Stimulated activated CD4-positive, alpha-beta T cell treated with anti-CD3 and anti-CD28 coated beads, Interleukin-15, amount 100 ng/mL, for 24 hours (primary cell): Measurements from ENCODE around the gene IGFLR1.
A peak's percentile ranks its signal among the peaks of the same experiment; 100 is the strongest.

Source experiments
- DNase-seq: peaks from one replicate; pipeline ENCODE4 v3.0.0-alpha.2; 2020

IGFLR1 gene

GRCh38 chr19:35755550-35756376, 13.5 kb upstream of the IGFLR1 start:
- peak; percentile 67 for DNase-seq

- DNase-seq, result no peak
Measured at GRCh38 chr19:35755131-35755549, 12.9 kb upstream of the IGFLR1 start.

DNA sequence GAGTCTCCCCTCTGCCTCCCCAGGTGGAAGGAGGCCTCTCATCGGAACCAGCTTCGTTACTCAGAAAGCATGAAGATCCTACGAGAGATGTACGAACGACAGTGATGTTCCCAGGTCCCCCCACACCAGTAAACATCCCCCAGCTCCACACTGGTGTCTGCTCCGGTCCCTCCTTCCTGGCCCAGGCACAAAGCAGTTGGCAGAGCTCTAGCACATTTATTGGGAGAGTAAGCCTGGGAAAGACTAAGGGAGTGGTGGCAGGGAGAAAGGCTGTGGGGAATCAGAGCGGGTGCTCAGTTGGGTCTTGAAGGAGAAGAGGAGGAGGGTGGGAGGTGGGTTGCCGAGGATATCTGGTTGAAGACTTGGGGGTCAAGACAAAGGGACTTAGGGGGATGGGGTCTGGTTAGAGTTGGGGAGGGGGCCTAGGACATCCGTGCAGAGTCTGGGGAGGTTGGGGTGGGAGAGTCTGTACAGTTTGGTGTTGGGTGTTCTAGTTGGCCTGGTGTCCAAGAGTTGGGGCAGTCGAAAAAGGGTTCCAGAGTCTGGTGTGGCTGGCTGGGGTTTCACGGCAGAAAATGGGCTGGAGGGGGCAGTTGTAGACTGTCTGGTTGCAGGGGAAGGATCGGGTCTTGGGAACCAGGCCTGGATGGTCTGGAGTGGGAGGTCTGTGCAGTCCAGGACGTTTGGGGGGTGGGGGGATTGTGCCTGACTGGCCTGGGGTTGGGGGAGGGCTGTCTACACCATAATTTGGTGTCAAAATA, 12.3 kb upstream of the IGFLR1 start:
- DNase-seq, result no peak

- no peak for DNase-seq
Measured at GRCh38 chr19:35753634-35754369, 11.6 kb upstream of the IGFLR1 start.

GRCh38 chr19:35752746-35753350, 10.6 kb upstream of the IGFLR1 start:
- DNase-seq, result no peak

DNA sequence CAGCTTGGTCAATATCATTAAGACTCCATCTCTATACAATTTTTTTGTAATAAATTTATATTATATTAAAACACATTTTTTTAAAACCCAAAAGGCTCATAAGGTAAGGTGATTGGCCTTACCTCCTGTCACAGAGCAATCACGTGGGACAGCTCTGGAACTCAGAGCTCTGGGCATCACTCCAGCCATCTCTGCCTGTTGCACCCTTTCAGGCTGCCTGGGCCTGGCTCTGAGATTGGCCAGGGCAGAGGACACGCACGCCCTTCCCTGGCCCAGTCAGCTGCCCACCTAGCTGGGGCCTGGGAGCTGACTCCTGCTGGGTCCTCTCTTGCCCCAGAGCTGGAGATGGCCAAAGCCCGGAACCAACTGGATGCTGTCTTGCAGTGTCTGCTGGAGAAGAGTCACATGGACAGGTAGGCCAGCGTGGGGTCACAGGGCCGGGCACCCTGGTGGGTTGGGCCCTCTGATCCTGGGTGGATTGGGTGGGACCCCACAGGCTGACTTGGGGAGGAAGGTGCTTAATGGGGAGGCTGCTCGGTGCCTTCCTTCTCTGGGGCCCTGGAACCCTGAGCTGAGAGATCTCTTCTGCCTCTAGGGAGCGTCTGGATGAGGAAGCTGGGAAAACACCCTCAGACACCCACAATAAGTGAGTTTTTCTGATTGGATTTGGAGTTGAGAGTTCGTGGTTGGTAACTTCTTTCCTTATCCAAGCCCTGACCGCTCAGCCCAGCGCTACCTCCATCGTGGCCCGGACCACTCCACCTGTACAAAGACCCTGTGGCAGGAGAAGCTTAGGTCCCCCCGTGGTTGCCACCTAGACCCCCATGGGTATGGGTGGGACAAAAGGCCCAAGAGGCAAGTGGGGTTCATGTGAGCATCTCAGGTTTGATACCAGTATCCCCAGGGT, 9.8 kb upstream of the IGFLR1 start:
- DNase-seq, result no peak

DNA sequence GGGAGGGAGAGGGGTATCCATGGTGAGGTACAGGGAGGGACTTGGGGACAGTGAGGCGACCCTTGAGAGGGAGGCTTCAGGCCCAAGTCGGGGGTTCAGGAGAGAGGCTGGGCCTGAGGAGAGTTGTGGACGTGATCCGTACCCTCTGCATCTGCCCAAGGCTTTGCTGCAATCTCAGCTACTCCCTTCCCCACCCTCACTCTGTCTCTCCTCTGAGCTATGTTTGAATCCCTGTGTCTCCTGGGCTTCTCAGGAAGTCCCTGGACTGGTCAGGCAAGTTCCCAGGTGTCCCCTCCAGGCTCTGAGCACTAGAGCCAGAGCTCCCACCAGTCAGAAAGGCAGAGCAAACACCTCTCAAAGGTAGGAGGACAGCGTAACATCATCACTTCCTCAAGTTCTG, 7.9 kb upstream of the IGFLR1 start:
- no peak for DNase-seq

DNA sequence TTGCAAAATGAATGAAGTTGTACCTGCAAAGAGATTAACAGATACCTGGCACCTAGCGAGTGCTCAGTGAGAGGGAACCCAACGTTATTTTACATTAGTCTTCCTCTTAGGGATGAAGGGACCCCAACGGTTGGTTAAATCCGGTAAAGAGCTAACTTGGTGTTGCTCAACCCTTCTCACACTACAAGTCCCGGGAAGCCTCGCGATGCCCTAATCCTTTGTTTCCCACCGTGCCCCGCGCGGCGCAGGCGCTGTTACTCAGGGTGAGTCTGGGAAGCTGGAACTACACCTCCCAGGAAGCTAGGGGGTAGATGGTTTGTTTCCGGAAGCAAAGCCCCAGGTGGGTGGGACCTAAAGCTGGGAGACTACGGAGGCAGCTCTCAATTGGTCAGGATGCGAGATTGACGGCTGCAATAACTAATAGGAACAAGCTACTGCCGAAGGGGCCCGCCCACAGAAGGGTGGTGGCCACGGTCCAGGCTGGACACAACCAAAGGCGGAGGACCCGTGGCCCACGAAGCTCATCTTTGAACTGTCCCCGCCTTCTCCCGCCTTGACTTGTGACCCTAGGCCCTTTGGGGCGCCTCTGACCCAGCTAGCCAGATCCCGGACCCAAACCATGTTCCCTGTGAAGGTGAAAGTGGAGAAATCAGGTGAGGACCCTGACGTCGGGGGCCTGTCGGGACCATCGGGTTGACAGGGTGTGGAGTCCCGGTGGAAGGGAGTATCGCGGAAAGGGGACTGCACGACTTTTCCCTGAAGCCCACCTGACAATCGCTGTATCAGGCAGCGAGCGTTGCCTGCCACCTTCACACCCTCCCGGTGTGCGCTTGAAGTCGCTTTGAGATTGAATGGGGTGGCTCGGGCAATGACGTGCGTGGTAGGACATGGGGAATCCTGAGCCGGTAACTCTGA, 6.1 kb upstream of the IGFLR1 start, which contains the start of gene LIN37:
TSS of gene LIN37 (plus strand) at position 471 of the 915 bp plus-strand sequence. CDS start at position 620, 149 bp downstream.
- DNase-seq, result peak; percentile 98

DNA sequence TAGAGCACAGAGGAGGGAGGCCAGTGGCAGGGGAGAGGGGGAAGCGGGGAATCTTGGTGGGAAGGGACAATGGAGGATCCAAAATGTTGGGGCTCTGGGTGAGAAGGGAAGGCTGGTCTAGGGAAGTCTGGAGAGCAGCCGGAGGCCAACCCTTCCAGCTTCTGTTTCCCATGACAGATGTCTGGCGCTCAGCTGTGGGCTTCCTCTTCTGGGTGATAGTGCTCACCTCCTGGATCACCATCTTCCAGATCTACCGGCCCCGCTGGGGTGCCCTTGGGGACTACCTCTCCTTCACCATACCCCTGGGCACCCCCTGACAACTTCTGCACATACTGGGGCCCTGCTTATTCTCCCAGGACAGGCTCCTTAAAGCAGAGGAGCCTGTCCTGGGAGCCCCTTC, 4.3 kb upstream of the IGFLR1 start:
- DNase-seq, result no peak

GRCh38 chr19:35746087-35746462, 3.8 kb upstream of the IGFLR1 start:
- DNase-seq, result no peak

DNA sequence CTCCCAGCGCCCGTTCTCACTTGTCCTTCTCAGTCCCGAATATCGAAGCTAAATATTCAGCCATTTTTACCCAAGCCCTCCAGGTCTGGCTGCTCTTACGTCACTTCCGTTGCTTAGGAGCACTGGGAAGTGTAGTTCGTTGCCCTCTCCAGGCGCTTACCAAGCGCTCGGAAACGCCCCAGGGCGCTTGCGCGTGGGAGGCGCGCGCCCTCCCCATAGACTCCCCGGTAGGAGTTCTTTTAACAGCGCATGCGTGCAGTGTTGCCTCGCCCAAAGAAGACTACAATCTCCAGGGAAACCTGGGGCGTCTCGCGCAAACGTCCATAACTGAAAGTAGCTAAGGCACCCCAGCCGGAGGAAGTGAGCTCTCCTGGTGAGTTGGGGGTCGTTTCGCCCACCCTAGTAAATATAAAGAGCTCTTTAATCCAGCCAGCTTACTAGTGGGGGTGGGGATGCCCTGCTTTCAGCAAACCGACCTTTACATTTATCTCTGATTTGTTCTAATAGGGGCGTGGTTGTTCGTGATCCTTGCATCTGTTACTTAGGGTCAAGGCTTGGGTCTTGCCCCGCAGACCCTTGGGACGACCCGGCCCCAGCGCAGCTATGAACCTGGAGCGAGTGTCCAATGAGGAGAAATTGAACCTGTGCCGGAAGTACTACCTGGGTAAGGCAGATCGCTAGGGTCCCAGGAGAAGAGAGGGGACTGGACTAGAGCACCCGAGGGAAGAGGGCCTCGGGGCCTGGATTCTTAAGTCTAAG, 3.3 kb upstream of the IGFLR1 start, which contains the start of the genes PSENEN and U2AF1L4:
TSS of gene PSENEN (plus strand) at position 324 of the 759 bp plus-strand sequence. CDS start at position 604, 280 bp downstream.
TSS of gene U2AF1L4 (minus strand) at position 91 of the 759 bp plus-strand sequence. CDS start at position 64, 27 bp downstream.
- peak; percentile 95 for DNase-seq

DNA sequence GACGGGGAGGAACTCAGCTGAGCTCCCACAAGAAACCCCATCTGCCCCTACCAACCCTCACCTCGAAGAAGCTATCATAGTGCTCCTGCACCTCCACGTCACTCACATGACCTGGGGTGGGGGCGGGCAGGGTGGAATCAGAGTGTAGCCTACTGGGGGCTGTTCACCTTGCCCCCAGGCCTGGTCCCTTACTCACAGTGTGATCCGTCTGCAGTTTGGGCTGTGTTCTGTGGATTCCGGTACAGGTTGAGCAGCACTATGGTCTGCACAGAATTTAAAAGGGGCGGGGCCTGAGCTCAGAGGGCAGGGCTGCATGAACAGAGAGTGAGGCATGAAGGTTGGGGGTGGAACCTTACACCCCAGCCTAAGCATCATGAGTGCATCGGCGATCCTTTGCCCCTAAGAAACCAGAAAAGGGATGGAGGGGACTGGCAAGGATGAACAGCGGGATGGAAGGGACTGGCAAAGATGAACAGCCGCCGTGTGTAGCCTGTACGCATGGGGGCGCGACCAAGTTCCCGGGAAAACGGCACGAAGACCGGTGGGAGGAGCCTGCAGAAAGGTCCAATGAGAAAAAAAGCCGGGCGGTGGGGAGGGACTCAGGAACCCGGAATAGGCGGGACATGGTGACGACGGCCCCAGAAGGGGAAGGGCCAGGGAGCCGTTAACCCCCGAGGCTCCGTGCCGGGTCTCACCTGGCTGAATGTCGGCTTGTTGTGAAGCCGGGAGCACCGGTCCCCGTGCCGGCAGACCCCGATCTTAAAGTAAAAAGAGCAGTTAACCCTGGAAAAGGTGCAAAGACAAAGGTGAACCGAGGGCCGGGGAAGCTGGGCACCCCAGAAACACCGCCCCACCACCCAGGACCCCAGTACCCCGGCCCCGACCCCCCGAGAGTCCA, 2.4 kb upstream of the IGFLR1 start:
- DNase-seq, result peak; percentile 96

GRCh38 chr19:35743640-35744429, 1.6 kb upstream of the IGFLR1 start:
- DNase-seq, result no peak

DNA sequence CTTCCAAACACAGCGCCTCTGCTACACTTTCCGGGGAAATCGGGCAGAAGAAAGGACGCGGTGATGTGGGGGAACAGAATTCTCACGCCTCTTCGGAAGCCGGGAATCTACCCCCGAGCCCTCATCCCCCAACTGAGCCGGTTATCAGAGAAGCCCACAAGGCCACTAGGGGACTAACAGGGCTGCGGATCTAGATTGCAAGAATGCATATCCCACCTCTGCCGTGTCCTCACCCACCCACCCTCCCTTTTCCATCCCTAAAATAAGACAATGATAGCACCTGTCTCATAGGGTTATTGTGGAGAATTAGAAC, 1.1 kb downstream of the IGFLR1 start:
- DNase-seq, result no peak

- DNase-seq, result peak; percentile 99
Measured at GRCh38 chr19:35740423-35741202, 1.6 kb downstream of the IGFLR1 start.

- DNase-seq, result no peak
Measured at GRCh38 chr19:35740108-35740422, 2.2 kb downstream of the IGFLR1 start.
